HepG2 (cell line): Measurements from ENCODE around the gene STKLD1. TPM values are rescaled to one million over a fixed set of nuclear protein-coding genes. Genes with fewer than 3 reads are reported as not detected.
A peak's percentile ranks its signal among the peaks of the same experiment; 100 is the strongest.

ENCODE experiments used
- ERF ChIP-seq: IDR thresholded peaks from 2 replicates; pipeline ENCODE4 v1.6.1; 2018; ENCODE audit warnings: missing biosample characterization, missing genetic modification reagents
- FOXA3 ChIP-seq: IDR thresholded peaks from 2 replicates; pipeline ENCODE4 v1.6.1; 2016; ENCODE audit warnings: missing genetic modification reagents, missing compliant biosample characterization
- LCORL ChIP-seq, 2 experiments: fragments of 450-650 bp in 1 of 2; sonication (generic) in 1 of 2; formaldehyde crosslinking in 1 of 2; IDR thresholded peaks; 2 replicates each; pipeline versions ENCODE4 v1.5.0 to v1.6.1; 2017 to 2020; ENCODE audit warnings: antibody characterized with exemption in 1 of 2, missing genetic modification reagents in 1 of 2
- SALL1 ChIP-seq: sonication (generic); formaldehyde crosslinking; IDR thresholded peaks from 2 replicates; pipeline ENCODE4 v1.8.0; 2022; ENCODE audit warnings: mild to moderate bottlenecking, missing genetic modification reagents
- SAP130 ChIP-seq: IDR thresholded peaks from 2 replicates; pipeline ENCODE4 v1.6.1; 2016; ENCODE audit warnings: low read depth
- SIN3B ChIP-seq: fragments of 150-350 bp; IDR thresholded peaks from 2 replicates; pipeline ENCODE4 v1.6.1; 2014; ENCODE audit warnings: low read length
- SMC3 ChIP-seq: IDR thresholded peaks from 2 replicates; pipeline ENCODE4 v1.6.1; 2011; ENCODE audit warnings: low read length, improper control_type of control experiment
- ZBTB7A ChIP-seq: sonication (generic); formaldehyde crosslinking; IDR thresholded peaks from 2 replicates; pipeline ENCODE4 v1.8.0; 2022; ENCODE audit warnings: mild to moderate bottlenecking, missing genetic modification reagents
- ZFP41 ChIP-seq: sonication (generic); formaldehyde crosslinking; IDR thresholded peaks from 2 replicates; pipeline ENCODE4 v1.4.0; 2020; ENCODE audit warnings: mild to moderate bottlenecking, missing genetic modification reagents, borderline replicate concordance
- ZNF251 ChIP-seq: sonication (generic); formaldehyde crosslinking; IDR thresholded peaks from 2 replicates; pipeline ENCODE4 v1.9.0; 2021; ENCODE audit warnings: mild to moderate bottlenecking, missing genetic modification reagents
- ZNF264 ChIP-seq: sonication (generic); formaldehyde crosslinking; IDR thresholded peaks from 2 replicates; pipeline ENCODE4 v1.4.0; 2020; ENCODE audit warnings: missing genetic modification reagents
- ZNF484 ChIP-seq: sonication (generic); formaldehyde crosslinking; IDR thresholded peaks from 2 replicates; pipeline ENCODE4 v1.5.1; 2020; ENCODE audit warnings: mild to moderate bottlenecking, low read depth, missing genetic modification reagents, borderline replicate concordance
- ZNF530 ChIP-seq: sonication (generic); formaldehyde crosslinking; IDR thresholded peaks from 2 replicates; pipeline ENCODE4 v1.5.0; 2020; ENCODE audit warnings: low read depth, mild to moderate bottlenecking, missing genetic modification reagents
- ZNF772 ChIP-seq: sonication (generic); formaldehyde crosslinking; IDR thresholded peaks from 2 replicates; pipeline ENCODE4 v1.5.0; 2020; ENCODE audit warnings: mild to moderate bottlenecking, missing genetic modification reagents
- polyA plus RNA-seq, 8 experiments: library from polyadenylated mRNA; depleted of rRNA in 3 of 8; stranded (reverse) in 7 of 8; unstranded in 1 of 8; fragments of >200 nt; fragmentation: Illumina TruSeq in 4 of 8; extraction: Trizol in 4 of 8; gene quantifications; 2 replicates each; pipeline versions ENCODE4 v1.2.1 to v1.2.3, GENCODE V29; 2011 to 2016; ENCODE audit warnings: low read depth in 4 of 8, missing spikeins in 1 of 8, mixed read lengths in 1 of 8; ENCODE audit not compliant: insufficient read depth in 1 of 8
- total RNA-seq, 5 experiments: library from RNA; depleted of rRNA; stranded (reverse); fragments of >200 nt; fragmentation: Illumina TruSeq; extraction: Trizol; gene quantifications; 2 replicates each; pipeline ENCODE4 v1.2.3, GENCODE V29; 2016; ENCODE audit warnings: low read depth in 1 of 5
- TF ChIP-seq, protein P1 (sequence below): sonication (generic); formaldehyde crosslinking; IDR thresholded peaks from 2 replicates; pipeline ENCODE4 v1.8.0; 2022; ENCODE audit warnings: mild to moderate bottlenecking, missing genetic modification reagents, borderline replicate concordance
- TF ChIP-seq, protein P2 (sequence below), 2 experiments: fragments of 450-650 bp in 1 of 2; sonication (generic) in 1 of 2; formaldehyde crosslinking; IDR thresholded peaks; 2 replicates each; pipeline versions ENCODE4 v1.5.0 to v1.8.0; 2020 to 2022; ENCODE audit warnings: mild to moderate bottlenecking in 1 of 2, missing genetic modification reagents in 1 of 2
- TF ChIP-seq, protein P3 (sequence below), 2 experiments: sonication (generic) in 1 of 2; formaldehyde crosslinking in 1 of 2; IDR thresholded peaks; 2 replicates each; pipeline versions ENCODE4 v1.4.0 to v1.6.1; 2016 to 2020; ENCODE audit warnings: borderline replicate concordance in 1 of 2, low read depth in 1 of 2, mild to moderate bottlenecking in 1 of 2, missing genetic modification reagents in 1 of 2
- TF ChIP-seq, protein P4 (sequence below): sonication (generic); formaldehyde crosslinking; conservative IDR thresholded peaks from 2 replicates; pipeline ENCODE4 v1.4.0; 2020; ENCODE audit warnings: missing genetic modification reagents

The STKLD1 gene
- total and polyA plus RNA-seq, 2 of the 13 experiments (the other 11 are each of a cell fraction or from before 2014, with no cell fraction given), result 1.5 to 2.2 TPM

DNA sequence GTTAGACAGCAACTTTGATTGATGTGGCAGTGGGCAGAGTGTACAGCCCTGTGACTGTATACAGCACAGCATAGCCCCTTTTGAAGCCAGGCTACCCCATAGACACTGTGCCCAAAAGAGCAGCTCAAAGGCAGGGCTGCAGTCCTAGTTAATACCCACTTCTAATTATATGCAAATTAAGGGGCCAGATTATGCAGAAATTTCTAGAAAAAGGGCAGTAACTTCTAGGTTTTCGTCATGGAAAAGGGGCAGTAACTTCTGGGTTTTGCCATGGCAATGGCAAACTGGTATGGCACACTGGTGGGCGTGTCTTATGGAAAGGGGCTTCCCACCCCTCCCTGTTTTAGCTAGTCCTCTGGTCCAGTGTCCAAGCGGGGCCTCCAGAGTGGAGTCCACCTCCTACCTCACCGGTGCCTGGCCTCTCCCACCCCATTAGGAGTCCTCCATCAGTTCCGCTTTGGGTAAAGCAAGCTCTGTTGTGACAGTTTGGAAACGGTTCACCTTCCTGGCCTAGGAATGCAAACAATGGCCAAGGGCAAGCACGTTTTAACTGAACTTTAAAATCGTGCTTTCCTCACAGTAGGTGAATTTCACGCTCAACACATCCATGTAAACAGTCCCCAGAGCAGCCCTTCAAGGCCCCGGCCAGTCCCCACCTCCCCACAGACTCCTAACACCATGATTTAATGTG, 51.6 kb downstream of the STKLD1 start (continued):
- TF ChIP-seq ZNF484 (no peak), ZNF251 (CRISPR knock-in tag) (no peak), SMC3 (no peak), ZNF530 (no peak), ZFP41 (CRISPR knock-in tag) (no peak), SIN3B (no peak), ERF (CRISPR knock-in tag) (no peak), SAP130 (CRISPR knock-in tag) (peak; percentile 76), FOXA3 (CRISPR knock-in tag) (peak; percentile 27; the same call in 1 of the 2 replicates), ZNF772 (CRISPR knock-in tag) (0 out of 2 replicates have a peak, but pooled peaks have one; percentile 16), ZBTB7A (CRISPR knock-in tag) (peak; percentile 61; the same call in 1 of the 2 replicates), SALL1 (CRISPR knock-in tag) (0 out of 2 replicates have a peak, but pooled peaks have one; percentile 21), LCORL (IDR thresholded peaks at IDR 0.05) (no peak), LCORL (CRISPR knock-in tag; IDR thresholded peaks at IDR 0.05) (peak; percentile 85), ZNF264 (CRISPR knock-in tag) (0 out of 2 replicates have a peak, but pooled peaks have one; percentile 34)
- TF ChIP-seq, protein P1, sequence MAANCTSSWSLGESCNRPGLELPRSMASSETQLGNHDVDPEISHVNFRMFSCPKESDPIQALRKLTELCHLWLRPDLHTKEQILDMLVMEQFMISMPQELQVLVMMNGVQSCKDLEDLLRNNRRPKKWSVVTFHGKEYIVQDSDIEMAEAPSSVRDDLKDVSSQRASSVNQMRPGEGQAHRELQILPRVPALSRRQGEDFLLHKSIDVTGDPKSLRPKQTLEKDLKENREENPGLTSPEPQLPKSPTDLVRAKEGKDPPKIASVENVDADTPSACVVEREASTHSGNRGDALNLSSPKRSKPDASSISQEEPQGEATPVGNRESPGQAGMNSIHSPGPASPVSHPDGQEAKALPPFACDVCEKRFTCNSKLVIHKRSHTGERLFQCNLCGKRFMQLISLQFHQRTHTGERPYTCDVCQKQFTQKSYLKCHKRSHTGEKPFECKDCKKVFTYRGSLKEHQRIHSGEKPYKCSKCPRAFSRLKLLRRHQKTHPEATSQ (CRISPR knock-in tag), result no peak
- TF ChIP-seq, protein P2, sequence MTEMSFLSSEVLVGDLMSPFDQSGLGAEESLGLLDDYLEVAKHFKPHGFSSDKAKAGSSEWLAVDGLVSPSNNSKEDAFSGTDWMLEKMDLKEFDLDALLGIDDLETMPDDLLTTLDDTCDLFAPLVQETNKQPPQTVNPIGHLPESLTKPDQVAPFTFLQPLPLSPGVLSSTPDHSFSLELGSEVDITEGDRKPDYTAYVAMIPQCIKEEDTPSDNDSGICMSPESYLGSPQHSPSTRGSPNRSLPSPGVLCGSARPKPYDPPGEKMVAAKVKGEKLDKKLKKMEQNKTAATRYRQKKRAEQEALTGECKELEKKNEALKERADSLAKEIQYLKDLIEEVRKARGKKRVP (CRISPR knock-in tag; IDR thresholded peaks at IDR 0.05), result no peak
- TF ChIP-seq, protein P3, sequence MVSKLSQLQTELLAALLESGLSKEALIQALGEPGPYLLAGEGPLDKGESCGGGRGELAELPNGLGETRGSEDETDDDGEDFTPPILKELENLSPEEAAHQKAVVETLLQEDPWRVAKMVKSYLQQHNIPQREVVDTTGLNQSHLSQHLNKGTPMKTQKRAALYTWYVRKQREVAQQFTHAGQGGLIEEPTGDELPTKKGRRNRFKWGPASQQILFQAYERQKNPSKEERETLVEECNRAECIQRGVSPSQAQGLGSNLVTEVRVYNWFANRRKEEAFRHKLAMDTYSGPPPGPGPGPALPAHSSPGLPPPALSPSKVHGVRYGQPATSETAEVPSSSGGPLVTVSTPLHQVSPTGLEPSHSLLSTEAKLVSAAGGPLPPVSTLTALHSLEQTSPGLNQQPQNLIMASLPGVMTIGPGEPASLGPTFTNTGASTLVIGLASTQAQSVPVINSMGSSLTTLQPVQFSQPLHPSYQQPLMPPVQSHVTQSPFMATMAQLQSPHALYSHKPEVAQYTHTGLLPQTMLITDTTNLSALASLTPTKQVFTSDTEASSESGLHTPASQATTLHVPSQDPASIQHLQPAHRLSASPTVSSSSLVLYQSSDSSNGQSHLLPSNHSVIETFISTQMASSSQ (IDR thresholded peaks at IDR 0.05; ENCODE audit: low read depth), result no peak
- TF ChIP-seq, protein P3 (CRISPR knock-in tag; IDR thresholded peaks at IDR 0.05; ENCODE audit: borderline replicate concordance), result no peak
- TF ChIP-seq, protein P4, sequence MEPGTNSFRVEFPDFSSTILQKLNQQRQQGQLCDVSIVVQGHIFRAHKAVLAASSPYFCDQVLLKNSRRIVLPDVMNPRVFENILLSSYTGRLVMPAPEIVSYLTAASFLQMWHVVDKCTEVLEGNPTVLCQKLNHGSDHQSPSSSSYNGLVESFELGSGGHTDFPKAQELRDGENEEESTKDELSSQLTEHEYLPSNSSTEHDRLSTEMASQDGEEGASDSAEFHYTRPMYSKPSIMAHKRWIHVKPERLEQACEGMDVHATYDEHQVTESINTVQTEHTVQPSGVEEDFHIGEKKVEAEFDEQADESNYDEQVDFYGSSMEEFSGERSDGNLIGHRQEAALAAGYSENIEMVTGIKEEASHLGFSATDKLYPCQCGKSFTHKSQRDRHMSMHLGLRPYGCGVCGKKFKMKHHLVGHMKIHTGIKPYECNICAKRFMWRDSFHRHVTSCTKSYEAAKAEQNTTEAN (CRISPR knock-in tag), result 0 out of 2 replicates have a peak, but pooled peaks have one; percentile 33
